Activated naive CD4-positive, alpha-beta T cell treated with anti-CD3 and anti-CD28 coated beads, Interleukin-2, amount 10 ng/mL, durations not matched to agents 7 days and 5 days (primary cell): ENCODE results near the gene GIPR.
"Not testable (repeated sequence)": the region's sequence is repeated elsewhere in the genome, so short reads cannot be mapped to it uniquely, and the experiment has no call there.

ENCODE experiments used
- CTCF ChIA-PET: fragments of 350-600 bp; sonication (Branson Sonifier 250); formaldehyde crosslinking; loops from one replicate; lab custom pipeline; 2021; ENCODE audit warnings: antibody characterized with exemption; lab: Charles Lee
- DNase-seq: peaks from one replicate; pipeline ENCODE4 v3.0.0-alpha.2; 2020
- H3K27ac Mint-ChIP-seq: one replicate; pipeline ENCODE4 v1.8.0; 2021; ENCODE audit warnings: mild to moderate bottlenecking, moderate library complexity, mixed read lengths
- H3K27me3 Mint-ChIP-seq: one replicate; pipeline ENCODE4 v1.8.0; 2021; ENCODE audit warnings: mild to moderate bottlenecking, mixed read lengths
- H3K36me3 Mint-ChIP-seq: one replicate; pipeline ENCODE4 v1.8.0; 2021; ENCODE audit warnings: mixed read lengths
- H3K4me1 Mint-ChIP-seq: one replicate; pipeline ENCODE4 v1.8.0; 2021; ENCODE audit warnings: mixed read lengths
- H3K4me3 Mint-ChIP-seq: one replicate; pipeline ENCODE4 v1.8.0; 2021; ENCODE audit warnings: mild to moderate bottlenecking, moderate library complexity, mixed read lengths
- H3K9me3 Mint-ChIP-seq: one replicate; pipeline ENCODE4 v1.8.0; 2021; ENCODE audit warnings: mixed read lengths

Gene GIPR, protein sequence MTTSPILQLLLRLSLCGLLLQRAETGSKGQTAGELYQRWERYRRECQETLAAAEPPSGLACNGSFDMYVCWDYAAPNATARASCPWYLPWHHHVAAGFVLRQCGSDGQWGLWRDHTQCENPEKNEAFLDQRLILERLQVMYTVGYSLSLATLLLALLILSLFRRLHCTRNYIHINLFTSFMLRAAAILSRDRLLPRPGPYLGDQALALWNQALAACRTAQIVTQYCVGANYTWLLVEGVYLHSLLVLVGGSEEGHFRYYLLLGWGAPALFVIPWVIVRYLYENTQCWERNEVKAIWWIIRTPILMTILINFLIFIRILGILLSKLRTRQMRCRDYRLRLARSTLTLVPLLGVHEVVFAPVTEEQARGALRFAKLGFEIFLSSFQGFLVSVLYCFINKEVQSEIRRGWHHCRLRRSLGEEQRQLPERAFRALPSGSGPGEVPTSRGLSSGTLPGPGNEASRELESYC

DNA sequence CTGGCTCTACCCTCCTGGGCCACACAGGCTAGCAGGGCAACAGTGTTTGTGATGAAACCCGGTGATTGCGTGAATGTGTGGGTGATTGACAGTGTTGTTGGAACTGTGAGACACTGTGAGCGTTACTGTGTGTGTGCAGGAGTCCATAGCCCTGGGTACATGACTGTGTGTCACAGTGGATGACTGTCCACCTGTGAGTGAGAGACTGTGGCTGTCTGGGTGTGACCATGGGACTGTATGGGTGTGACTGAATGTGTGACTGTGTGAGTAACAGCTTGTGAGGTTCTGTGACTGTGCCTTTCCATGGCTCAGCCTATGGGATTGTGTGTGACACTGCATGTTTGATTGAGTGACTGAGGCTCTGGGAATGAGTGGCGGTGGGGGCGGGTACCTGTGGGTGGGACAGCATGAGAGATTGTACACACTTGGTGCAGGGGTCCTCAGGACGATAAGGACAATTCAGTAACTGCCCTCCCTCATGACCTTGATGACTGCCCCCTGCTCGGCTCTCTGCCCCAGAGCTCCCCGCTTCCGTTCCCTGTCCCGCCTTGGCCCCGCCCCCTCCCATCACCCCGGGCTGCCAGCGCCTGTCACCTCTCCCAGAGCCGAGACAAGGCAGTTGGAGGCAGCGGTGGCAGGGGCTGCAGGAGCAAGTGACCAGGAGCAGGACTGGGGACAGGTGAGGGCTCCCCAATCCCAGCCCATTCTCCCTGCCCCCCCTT, at the start of gene GIPR:
Gene GIPR, plus strand, starts transcription at position 602 of the 722 bp plus-strand sequence. CDS start 1,300 bp downstream, outside the sequence.
- peak within 1 kb of the TSS; percentile 73 for H3K4me3 Mint-ChIP-seq
- H3K4me1 Mint-ChIP-seq = peaks cover 53% of the 10 kb centered on the region
- H3K36me3 Mint-ChIP-seq = peaks cover 2% of the 10 kb centered on the region
- H3K27me3 Mint-ChIP-seq = peaks cover 57% of the 10 kb centered on the region
- CTCF ChIA-PET = interaction anchor here (1.0 kb wide), 1 partner anchor 25 kb away, joined by 4 read pairs; no protein-coding TSS in a partner anchor
- peak within 1 kb of the TSS; percentile 60 for H3K27ac Mint-ChIP-seq
- no peaks in the 10 kb centered on the region for H3K9me3 Mint-ChIP-seq
- peak; percentile 79 for DNase-seq

DNA sequence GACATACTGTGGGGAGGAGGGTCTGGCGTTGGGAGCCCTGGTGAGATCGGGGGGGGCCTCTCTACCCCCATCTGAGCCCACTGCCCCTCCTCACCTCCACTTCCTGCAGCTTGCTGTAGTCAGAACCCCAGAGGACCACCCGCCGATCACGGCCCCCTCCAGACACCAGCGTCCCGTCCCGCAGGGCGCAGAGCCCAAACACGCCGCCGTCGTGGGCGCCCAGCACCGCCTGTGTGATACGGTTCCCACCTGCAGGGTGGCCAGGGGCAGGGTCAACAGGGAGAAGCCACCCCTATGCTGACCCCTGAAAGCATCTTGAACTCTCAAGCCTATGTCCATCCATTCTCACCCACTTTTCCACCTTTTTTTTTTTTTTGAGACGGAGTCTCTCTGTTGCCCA, 46.6 kb upstream of the GIPR start:
- no peaks in the 10 kb centered on the region for H3K9me3 Mint-ChIP-seq
- H3K36me3 Mint-ChIP-seq = peaks cover 45% of the 10 kb centered on the region
- DNase-seq = no peak
- no peaks in the 10 kb centered on the region for H3K27me3 Mint-ChIP-seq
- H3K4me1 Mint-ChIP-seq = no peaks in the 10 kb centered on the region
- no peak overlapping the region for H3K4me3 Mint-ChIP-seq
- CTCF ChIA-PET = interaction anchor here (0.8 kb wide), 1 partner anchor 21 kb away, joined by 3 read pairs; no protein-coding TSS in a partner anchor
- H3K27ac Mint-ChIP-seq = no peak overlapping the region

DNA sequence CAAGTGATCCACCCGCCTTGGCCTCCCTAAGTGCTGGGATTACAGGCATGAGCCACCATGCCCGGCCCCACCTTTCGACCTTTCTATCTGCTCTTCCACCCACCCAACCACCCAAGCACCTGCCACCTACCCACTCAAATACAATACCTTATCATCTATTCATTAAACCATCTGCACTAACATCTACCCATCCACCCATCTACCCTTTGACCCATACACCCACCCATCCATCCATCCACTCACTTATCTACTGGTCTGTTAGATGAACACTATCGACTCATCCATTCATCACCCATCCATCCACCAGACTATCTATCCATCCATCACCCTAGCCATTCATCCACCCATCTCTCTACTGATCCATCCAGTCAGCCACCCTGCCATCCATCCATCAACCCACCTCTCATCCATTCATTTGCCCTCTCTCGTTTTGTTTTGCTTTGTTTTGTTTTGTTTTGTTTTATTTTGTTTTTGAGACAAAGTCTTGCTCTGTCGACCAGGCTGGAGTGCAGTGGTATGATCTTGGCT, 46.0 kb upstream of the GIPR start:
- H3K4me1 Mint-ChIP-seq = no peaks in the 10 kb centered on the region
- DNase-seq = no peak
- no peak overlapping the region for H3K27ac Mint-ChIP-seq
- no peak overlapping the region for H3K4me3 Mint-ChIP-seq
- CTCF ChIA-PET = no interaction called here
- H3K9me3 Mint-ChIP-seq = no peaks in the 10 kb centered on the region
- H3K27me3 Mint-ChIP-seq = no peaks in the 10 kb centered on the region
- H3K36me3 Mint-ChIP-seq = peaks cover 42% of the 10 kb centered on the region

GRCh38 chr19:45623984-45624383, 44.0 kb upstream of the GIPR start:
- no peak for DNase-seq
- H3K27ac Mint-ChIP-seq = no peak overlapping the region
- CTCF ChIA-PET = no interaction called here
- peaks cover 41% of the 10 kb centered on the region for H3K36me3 Mint-ChIP-seq
- no peaks in the 10 kb centered on the region for H3K9me3 Mint-ChIP-seq
- H3K4me1 Mint-ChIP-seq = no peaks in the 10 kb centered on the region
- no peak overlapping the region for H3K4me3 Mint-ChIP-seq
- H3K27me3 Mint-ChIP-seq = no peaks in the 10 kb centered on the region

- not testable (repeated sequence) for H3K4me1 Mint-ChIP-seq, H3K9me3 Mint-ChIP-seq, DNase-seq, H3K27me3 Mint-ChIP-seq, H3K27ac Mint-ChIP-seq, H3K4me3 Mint-ChIP-seq
- CTCF ChIA-PET = interaction anchor here (1.5 kb wide), 1 partner anchor 10 kb away, joined by 5 read pairs; no protein-coding TSS in a partner anchor
- peaks cover 35% of the 10 kb centered on the region for H3K36me3 Mint-ChIP-seq
Measured at GRCh38 chr19:45628219-45628618, 39.8 kb upstream of the GIPR start.

- no peak for DNase-seq
- CTCF ChIA-PET = interaction anchor here (0.8 kb wide), 1 partner anchor 14 kb away, joined by 3 read pairs; no protein-coding TSS in a partner anchor
- Mint-ChIP-seq H3K27ac (no peak overlapping the region), H3K4me3 (no peak overlapping the region), H3K9me3 (no peaks in the 10 kb centered on the region), H3K36me3 (peaks cover 27% of the 10 kb centered on the region), H3K4me1 (peaks cover 9% of the 10 kb centered on the region), H3K27me3 (no peaks in the 10 kb centered on the region)
Measured at GRCh38 chr19:45629704-45630103, 38.3 kb upstream of the GIPR start.

DNA sequence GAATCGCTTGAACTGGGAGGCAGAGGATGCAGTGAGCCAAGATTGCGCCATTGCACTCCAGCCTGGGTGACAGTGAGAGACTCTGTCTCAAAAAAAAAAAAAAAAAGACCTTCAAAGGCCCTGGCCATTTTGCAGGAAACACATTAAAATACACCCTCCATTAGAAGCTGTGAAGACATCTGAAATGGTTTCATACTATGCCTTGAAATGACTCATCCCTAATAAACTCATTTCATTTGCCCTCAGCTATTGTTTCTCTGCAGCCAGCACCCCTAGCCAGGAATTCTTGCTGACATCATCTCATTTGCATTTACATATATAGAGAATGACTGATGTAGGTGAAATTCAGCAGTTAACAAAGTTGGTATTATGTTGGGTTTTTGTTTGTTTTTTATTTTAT, 37.6 kb upstream of the GIPR start:
- Mint-ChIP-seq H3K4me3 (no peak overlapping the region), H3K9me3 (no peaks in the 10 kb centered on the region), H3K27me3 (no peaks in the 10 kb centered on the region), H3K4me1 (peaks cover 9% of the 10 kb centered on the region), H3K27ac (no peak overlapping the region), H3K36me3 (peaks cover 26% of the 10 kb centered on the region)
- no peak for DNase-seq
- CTCF ChIA-PET = interaction anchor here (0.8 to 1.3 kb wide), 2 partner anchors 12 to 59 kb away, joined by 3 to 8 read pairs; no protein-coding TSS in a partner anchor

GRCh38 chr19:45632468-45633196, 35.4 kb upstream of the GIPR start:
- H3K4me3 Mint-ChIP-seq = no peak overlapping the region
- CTCF ChIA-PET = no interaction called here
- H3K4me1 Mint-ChIP-seq = peaks cover 12% of the 10 kb centered on the region
- H3K9me3 Mint-ChIP-seq = no peaks in the 10 kb centered on the region
- peaks cover 20% of the 10 kb centered on the region for H3K36me3 Mint-ChIP-seq
- H3K27ac Mint-ChIP-seq = peak overlapping the region; percentile 69
- DNase-seq = peak; percentile 38
- H3K27me3 Mint-ChIP-seq = no peaks in the 10 kb centered on the region

DNA sequence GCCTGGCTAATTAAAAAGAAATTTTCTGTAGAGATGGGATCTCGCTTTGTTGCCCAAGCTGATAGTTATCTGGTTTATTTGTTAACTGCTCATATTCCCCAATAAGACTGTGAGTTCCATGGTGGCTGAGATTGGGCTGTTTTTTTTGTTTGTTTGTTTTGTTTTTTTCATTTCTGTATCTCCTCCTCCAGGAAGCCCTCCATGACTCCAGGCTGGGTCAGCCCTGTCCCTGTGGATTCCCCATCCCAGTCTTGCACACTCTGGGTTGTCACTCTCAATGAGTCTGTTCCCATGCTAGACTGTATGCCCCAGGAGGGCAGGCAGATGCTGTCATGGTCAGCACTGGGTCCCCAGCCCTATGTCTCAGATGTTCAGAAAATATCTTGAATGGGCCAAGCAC, 31.7 kb upstream of the GIPR start:
- Mint-ChIP-seq H3K9me3 (peaks cover 2% of the 10 kb centered on the region), H3K4me1 (peaks cover 36% of the 10 kb centered on the region), H3K27me3 (no peaks in the 10 kb centered on the region), H3K27ac (no peak overlapping the region), H3K36me3 (peaks cover 23% of the 10 kb centered on the region), H3K4me3 (no peak overlapping the region)
- CTCF ChIA-PET = interaction anchor here (0.7 kb wide), 1 partner anchor 872 kb away, joined by 4 read pairs; no protein-coding TSS in a partner anchor
- DNase-seq = no peak

DNA sequence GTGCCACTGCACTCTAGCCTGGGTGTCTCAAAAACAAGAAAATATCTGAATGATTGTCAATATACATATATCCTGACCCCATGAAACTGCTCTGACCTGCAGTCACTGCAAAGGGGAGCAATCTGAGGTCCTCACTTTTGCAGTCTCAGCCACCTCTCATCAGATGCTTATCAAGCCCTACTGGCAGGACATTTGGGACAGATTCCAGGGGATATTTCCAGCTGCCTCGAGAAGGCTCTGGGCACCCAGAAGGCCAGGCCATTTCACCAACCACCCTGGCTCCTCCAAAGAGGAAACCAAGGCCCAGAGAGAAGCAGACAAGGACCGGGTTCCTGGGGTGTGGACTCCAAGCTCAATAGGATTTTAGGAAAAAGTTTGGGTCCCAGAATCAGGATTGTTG, 31.1 kb upstream of the GIPR start:
- CTCF ChIA-PET = no interaction called here
- no peaks in the 10 kb centered on the region for H3K27me3 Mint-ChIP-seq
- H3K27ac Mint-ChIP-seq = no peak overlapping the region
- H3K4me3 Mint-ChIP-seq = no peak overlapping the region
- H3K9me3 Mint-ChIP-seq = peaks cover 2% of the 10 kb centered on the region
- no peak for DNase-seq
- H3K36me3 Mint-ChIP-seq = peaks cover 24% of the 10 kb centered on the region
- H3K4me1 Mint-ChIP-seq = peaks cover 42% of the 10 kb centered on the region

GRCh38 chr19:45637890-45638667, 29.9 kb upstream of the GIPR start:
- Mint-ChIP-seq H3K36me3 (peaks cover 17% of the 10 kb centered on the region), H3K4me1 (peaks cover 47% of the 10 kb centered on the region), H3K4me3 (peak overlapping the region; percentile 96), H3K9me3 (peaks cover 2% of the 10 kb centered on the region), H3K27ac (peak overlapping the region; percentile 37), H3K27me3 (peaks cover 2% of the 10 kb centered on the region)
- CTCF ChIA-PET = interaction anchor here (0.7 to 2.2 kb wide), 4 partner anchors 11 to 191 kb away, joined by 3 to 8 read pairs (median 4); no protein-coding TSS in a partner anchor
- DNase-seq = no peak

DNA sequence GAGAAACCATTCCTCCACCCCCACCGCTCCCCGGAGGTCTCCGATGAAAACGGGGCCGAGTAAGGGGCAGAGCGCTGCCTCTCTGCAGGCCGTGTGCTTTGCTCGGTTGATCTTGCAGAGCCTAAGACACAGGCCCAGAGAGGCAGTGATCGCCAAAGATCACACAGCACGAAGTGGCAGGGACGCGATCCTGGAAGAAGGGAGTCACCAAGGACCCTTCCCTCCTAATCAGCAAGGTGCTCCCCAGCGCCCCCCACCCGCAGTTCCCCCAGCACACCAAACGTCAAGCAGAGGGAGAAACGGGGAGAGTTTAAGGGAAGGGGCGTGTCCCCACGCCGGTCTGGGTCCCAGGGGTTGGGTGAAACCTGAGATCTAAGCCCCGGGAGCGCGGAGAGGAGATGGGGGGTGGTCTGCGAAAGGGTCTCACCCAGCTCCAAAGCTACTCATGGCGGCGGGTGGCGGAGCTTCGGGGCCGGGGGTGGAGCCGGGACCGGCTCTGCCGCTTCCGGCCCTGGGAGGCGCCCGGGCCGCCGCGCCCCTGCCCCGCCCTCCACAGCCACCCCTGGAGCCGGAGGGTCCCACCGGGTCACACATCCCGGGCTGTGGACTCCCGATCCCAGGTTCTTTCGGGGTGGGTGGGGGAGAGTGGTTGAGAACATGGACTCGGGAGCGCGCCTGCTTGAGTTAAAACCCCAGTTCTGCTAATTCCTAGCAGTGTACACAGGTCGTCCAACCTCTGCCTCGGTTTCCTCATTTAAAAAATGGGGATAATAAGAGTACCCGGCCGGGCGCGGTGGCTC, 28.9 kb upstream of the GIPR start, which contains the start of gene EML2:
Gene EML2, minus strand, starts transcription at position 468 of the 800 bp plus-strand sequence. Its CDS starts 21 bp downstream, at position 447.
- Mint-ChIP-seq H3K27ac (peak within 1 kb of the TSS; percentile 93), H3K4me3 (peak within 1 kb of the TSS; percentile 96), H3K36me3 (peaks cover 16% of the 10 kb centered on the region), H3K27me3 (peaks cover 9% of the 10 kb centered on the region), H3K4me1 (peaks cover 56% of the 10 kb centered on the region), H3K9me3 (peaks cover 2% of the 10 kb centered on the region)
- CTCF ChIA-PET = interaction anchor here (1.0 to 2.2 kb wide), 5 partner anchors 12 to 192 kb away, joined by 3 to 8 read pairs (median 4); no protein-coding TSS in a partner anchor
- peak; percentile 78 for DNase-seq
